H1 (cell line): ENCODE data around the gene RLN2.

Experiments
- CTCF ChIP-seq, 3 experiments: IDR thresholded peaks; 1 replicate in 2 of 3; 2 replicates in 1 of 3; pipeline versions ENCODE4 v1.5.1 to v1.6.1; 2011; ENCODE audit warnings: low read length in 3 of 3, mild to moderate bottlenecking in 3 of 3, inconsistent platforms in 2 of 3, low read depth in 1 of 3, moderate library complexity in 1 of 3; ENCODE audit not compliant: insufficient read depth in 1 of 3; ENCODE audit errors: control extremely low read depth in 1 of 3
- EGR1 ChIP-seq: IDR thresholded peaks from 2 replicates; pipeline ENCODE4 v1.6.1; 2011; ENCODE audit warnings: low read depth, low read length, borderline replicate concordance
- GTF2F1 ChIP-seq: IDR thresholded peaks from 2 replicates; pipeline ENCODE4 v1.6.1; 2012; ENCODE audit warnings: low read depth, low read length, improper control_type of control experiment, borderline replicate concordance
- KDM1A ChIP-seq: fragments of 200-600, 300-600 bp; sonication (generic); IDR thresholded peaks from 2 replicates; pipeline ENCODE4 v1.7.1; 2016; ENCODE audit warnings: mild to moderate bottlenecking, low read length, borderline replicate concordance
- MAX ChIP-seq: IDR thresholded peaks from 2 replicates; pipeline ENCODE4 v1.6.1; 2012; ENCODE audit warnings: inconsistent platforms
- POLR2A ChIP-seq, 2 experiments: IDR thresholded peaks; 1 replicate in 1 of 2; 2 replicates in 1 of 2; pipeline ENCODE4 v1.6.1; 2011; ENCODE audit warnings: low read depth in 2 of 2, low read length in 2 of 2, mild to moderate bottlenecking in 2 of 2; ENCODE audit errors: control extremely low read depth in 1 of 2
- RXRA ChIP-seq: IDR thresholded peaks from 2 replicates; pipeline ENCODE4 v1.6.1; 2011; ENCODE audit warnings: low read depth, mild to moderate bottlenecking, low read length, moderate library complexity; ENCODE audit not compliant: insufficient read depth
- SIN3A ChIP-seq, 2 experiments: IDR thresholded peaks in 1 of 2; conservative IDR thresholded peaks in 1 of 2; 2 replicates each; pipeline ENCODE4 v1.6.1; 2011 to 2012; ENCODE audit warnings: low read length in 2 of 2, improper control_type of control experiment in 1 of 2, low read depth in 1 of 2, mild to moderate bottlenecking in 1 of 2
- SP1 ChIP-seq: IDR thresholded peaks from 2 replicates; pipeline ENCODE4 v1.6.1; 2011; ENCODE audit warnings: low read depth, low read length
- TBP ChIP-seq: IDR thresholded peaks from 2 replicates; pipeline ENCODE4 v1.6.1; 2011; ENCODE audit warnings: low read depth, low read length, improper control_type of control experiment
- TEAD4 ChIP-seq: IDR thresholded peaks from 2 replicates; pipeline ENCODE4 v1.6.1; 2012; ENCODE audit warnings: low read depth, low read length, inconsistent platforms, mixed read lengths
- USF2 ChIP-seq: IDR thresholded peaks from 2 replicates; pipeline ENCODE4 v1.6.1; 2011; ENCODE audit warnings: low read length, improper control_type of control experiment
- YY1 ChIP-seq: IDR thresholded peaks from 2 replicates; pipeline ENCODE4 v1.6.1; 2011; ENCODE audit warnings: low read depth, mild to moderate bottlenecking, low read length

GRCh38 chr9:5274770-5275169, 29.7 kb downstream of the RLN2 start:
- TF ChIP-seq CTCF (IDR thresholded peaks at IDR 0.05; ENCODE audit: control extremely low read depth in 1 of 3, insufficient read depth in 1 of 3, low read depth in 1 of 3, low read length in 3 of 3): no peak
- TF ChIP-seq EGR1: no peak
- no peak for TF ChIP-seq POLR2A (IDR thresholded peaks at IDR 0.05; ENCODE audit: control extremely low read depth in 1 of 2, low read depth in 2 of 2, low read length in 2 of 2)
- TF ChIP-seq YY1: no peak
- TF ChIP-seq USF2: no peak
- no peak for TF ChIP-seq TBP
- no peak for TF ChIP-seq MAX
- no peak for TF ChIP-seq TEAD4
- TF ChIP-seq RXRA: no peak
- TF ChIP-seq GTF2F1: no peak
- no peak for TF ChIP-seq SP1
- TF ChIP-seq KDM1A: no peak
- TF ChIP-seq SIN3A (conservative IDR thresholded peaks at IDR 0.05 in 1 of 2, IDR thresholded peaks at IDR 0.05 in 1 of 2; ENCODE audit: low read depth in 1 of 2, low read length in 2 of 2): no peak
